ENCODE measurements around the gene EFS.

EFS gene

GRCh38 chr14:23376482-23377197 lies 11.7 kb upstream of the EFS start, which contains the start of gene CMTM5:
CMTM5 (plus strand) TSS chr14:23377046; CDS start chr14:23377252, 206 bp downstream.
- TF ChIP-seq CTCF (IDR thresholded peaks at IDR 0.05; ENCODE audit: low read depth, low read length, missing control alignments): no peak
- no peak within 1 kb of the TSS for H3K4me3 ChIP-seq (ENCODE audit: low read depth, low read length)
- in situ Hi-C loops (cut with HindIII; ENCODE audit: low sequenced_read_pairs): no loop called here
- DNase-seq (ENCODE audit: low read depth): no peak

- in situ Hi-C loops (cut with HindIII; ENCODE audit: low sequenced_read_pairs): no loop called here
- H3K4me3 ChIP-seq (ENCODE audit: low read depth, low read length): no peak overlapping the region
- TF ChIP-seq CTCF (IDR thresholded peaks at IDR 0.05; ENCODE audit: low read depth, low read length, missing control alignments): no peak
- no peak for DNase-seq (ENCODE audit: low read depth)
These were observed 10.7 kb upstream of the EFS start for GRCh38 chr14:23375527-23376251.

GRCh38 chr14:23373041-23373440 lies 8.1 kb upstream of the EFS start:
- TF ChIP-seq CTCF (IDR thresholded peaks at IDR 0.05; ENCODE audit: low read depth, low read length, missing control alignments): no peak
- DNase-seq (ENCODE audit: low read depth): no peak
- H3K4me3 ChIP-seq (ENCODE audit: low read depth, low read length): no peak overlapping the region
- in situ Hi-C loops (cut with HindIII; ENCODE audit: low sequenced_read_pairs): no loop called here

- H3K4me3 ChIP-seq (ENCODE audit: low read depth, low read length): no peak within 1 kb of the TSS
- in situ Hi-C loops (cut with HindIII; ENCODE audit: low sequenced_read_pairs): no loop called here
- no peak for DNase-seq (ENCODE audit: low read depth)
- no peak for TF ChIP-seq CTCF (IDR thresholded peaks at IDR 0.05; ENCODE audit: low read depth, low read length, missing control alignments)
These were observed 7.5 kb upstream of the EFS start, which contains the start of gene IL25 for GRCh38 chr14:23372509-23372908. IL25 (plus strand) TSS chr14:23372809.

- in situ Hi-C loops (cut with HindIII; ENCODE audit: low sequenced_read_pairs): no loop called here
- no peak for DNase-seq (ENCODE audit: low read depth)
- no peak overlapping the region for H3K4me3 ChIP-seq (ENCODE audit: low read depth, low read length)
- TF ChIP-seq CTCF (IDR thresholded peaks at IDR 0.05; ENCODE audit: low read depth, low read length, missing control alignments): no peak
These were observed 6.9 kb upstream of the EFS start for GRCh38 chr14:23371865-23372264.

GRCh38 chr14:23370221-23370620 lies 5.2 kb upstream of the EFS start:
- DNase-seq (ENCODE audit: low read depth): no peak
- in situ Hi-C loops (cut with HindIII; ENCODE audit: low sequenced_read_pairs): no loop called here
- no peak for TF ChIP-seq CTCF (IDR thresholded peaks at IDR 0.05; ENCODE audit: low read depth, low read length, missing control alignments)
- no peak overlapping the region for H3K4me3 ChIP-seq (ENCODE audit: low read depth, low read length)

Measured in astrocyte of the cerebellum (primary cell).